Measurements from ENCODE around the gene KAT8. TPM values are rescaled to one million over a fixed set of nuclear protein-coding genes. Genes with fewer than 3 reads are reported as not detected.

The KAT8 gene
- total and polyA plus RNA-seq, 4 donors = 15.9 to 37.4 (median 19.6) TPM

GRCh38 chr16:31128711-31129567, 11.5 kb downstream of the KAT8 start:
- H3K9me3 ChIP-seq (ENCODE audit: control insufficient read depth in 4 of 4, low read length in 3 of 4) = no peaks in the 10 kb centered on the region
- H3K9ac ChIP-seq (ENCODE audit: low read depth in 1 of 2, low read length in 2 of 2) = no peak overlapping the region
- peaks cover 8 to 42% (median 14%) of the 10 kb centered on the region in 4 donors for H3K36me3 ChIP-seq (ENCODE audit: control insufficient read depth in 4 of 4, insufficient read depth in 3 of 4, low read depth in 1 of 4, low read length in 3 of 4)
- no peak for TF ChIP-seq FOXA1 (IDR thresholded peaks at IDR 0.05)
- TF ChIP-seq HNF4A (conservative IDR thresholded peaks at IDR 0.05) = no peak
- TF ChIP-seq SP1 (IDR thresholded peaks at IDR 0.05) = peak; percentile 22
- TF ChIP-seq ATF3 (IDR thresholded peaks at IDR 0.05) = no peak
- TF ChIP-seq HNF4G (IDR thresholded peaks at IDR 0.05) = no peak
- TF ChIP-seq ZBTB33 (IDR thresholded peaks at IDR 0.05) = no peak
- TF ChIP-seq TAF1 (conservative IDR thresholded peaks at IDR 0.05) = no peak
- no peaks in the 10 kb centered on the region for H3K27me3 ChIP-seq (ENCODE audit: control insufficient read depth in 4 of 4, insufficient read depth in 4 of 4, low read length in 3 of 4)
- H3K27ac ChIP-seq (ENCODE audit: low read depth in 1 of 2, low read length in 2 of 2) = peak overlapping the region; percentile 70 to 77
- 74% methylated on average over 14 of the region's 14 CpGs for WGBS
- no peak overlapping the region for H3K4me3 ChIP-seq (ENCODE audit: low read depth in 1 of 3, low read length in 3 of 3)
- H3K4me1 ChIP-seq (ENCODE audit: control insufficient read depth in 4 of 4, insufficient read depth in 4 of 4, low read length in 3 of 4) = peaks cover 0 to 5% (median 0%) of the 10 kb centered on the region in 4 donors
- no peak for DNase-seq (ENCODE audit: low spot score)

- Histone ChIP-seq H3K27me3 (ENCODE audit: control insufficient read depth in 4 of 4, insufficient read depth in 4 of 4, low read length in 3 of 4) (no peaks in the 10 kb centered on the region), H3K4me3 (ENCODE audit: low read depth in 1 of 3, low read length in 3 of 3) (no peak overlapping the region), H3K9me3 (ENCODE audit: control insufficient read depth in 4 of 4, low read length in 3 of 4) (no peaks in the 10 kb centered on the region), H3K4me1 (ENCODE audit: control insufficient read depth in 4 of 4, insufficient read depth in 4 of 4, low read length in 3 of 4) (peaks cover 0 to 12% (median 2%) of the 10 kb centered on the region in 4 donors), H3K9ac (ENCODE audit: low read depth in 1 of 2, low read length in 2 of 2) (no peak overlapping the region), H3K36me3 (ENCODE audit: control insufficient read depth in 4 of 4, insufficient read depth in 3 of 4, low read depth in 1 of 4, low read length in 3 of 4) (peaks cover 8 to 40% (median 13%) of the 10 kb centered on the region in 4 donors), H3K27ac (ENCODE audit: low read depth in 1 of 2, low read length in 2 of 2) (peak overlapping the region; percentile 58 to 70)
- no peak for TF ChIP-seq ATF3 (IDR thresholded peaks at IDR 0.05)
- TF ChIP-seq HNF4A (conservative IDR thresholded peaks at IDR 0.05) = no peak
- TF ChIP-seq CTCF (IDR thresholded peaks at IDR 0.05; ENCODE audit: low read depth, low read length, missing input control) = no peak
- TF ChIP-seq NR2F2 (IDR thresholded peaks at IDR 0.05) = no peak
- TF ChIP-seq GABPA (IDR thresholded peaks at IDR 0.05 in 1 of 2, conservative IDR thresholded peaks at IDR 0.05 in 1 of 2) = no peak
- no peak for TF ChIP-seq EGR1 (IDR thresholded peaks at IDR 0.05; ENCODE audit: low read depth in 2 of 2)
- TF ChIP-seq YY1 (IDR thresholded peaks at IDR 0.05) = no peak
- no peak for TF ChIP-seq HNF4G (IDR thresholded peaks at IDR 0.05)
- TF ChIP-seq TAF1 (conservative IDR thresholded peaks at IDR 0.05) = no peak
- TF ChIP-seq MAX (IDR thresholded peaks at IDR 0.05) = no peak
- TF ChIP-seq RXRA (IDR thresholded peaks at IDR 0.05) = no peak
- no peak for TF ChIP-seq REST (IDR thresholded peaks at IDR 0.05)
- no peak for TF ChIP-seq FOXA2 (IDR thresholded peaks at IDR 0.05)
- TF ChIP-seq JUND (IDR thresholded peaks at IDR 0.05) = no peak
- no peak for TF ChIP-seq FOXA1 (IDR thresholded peaks at IDR 0.05)
- TF ChIP-seq ZBTB33 (IDR thresholded peaks at IDR 0.05) = no peak
- no peak for DNase-seq (ENCODE audit: low spot score)
- 73% methylated on average over 29 of the region's 29 CpGs for WGBS
Observed at GRCh38 chr16:31129568-31130335, 12.3 kb downstream of the KAT8 start.
